WTC11 (cell line): Measurements from ENCODE around the gene MED12L. TPM values are rescaled to one million over a fixed set of nuclear protein-coding genes. Genes with fewer than 3 reads are reported as not detected.
A peak's percentile ranks its signal among the peaks of the same experiment; 100 is the strongest.

ENCODE experiments used
- ATAC-seq: fragments of 200-7000 bp; cut with Tn5 transposase; 2 replicates; pipeline ENCODE4 v1.10.0; 2021; ENCODE audit warnings: mild to moderate bottlenecking, moderate library complexity
- CTCF ChIA-PET: fragments of 300-600 bp; sonication (Branson Sonifier 250); formaldehyde crosslinking; loops from one replicate; lab custom pipeline; 2021; ENCODE audit warnings: antibody characterized with exemption; lab: Charles Lee
- POLR2A ChIA-PET: fragments of 350-600 bp; sonication (Branson Sonifier 250); formaldehyde crosslinking; loops from one replicate; lab custom pipeline; 2021; ENCODE audit warnings: antibody characterized with exemption; lab: Charles Lee
- DNase-seq: peaks from one replicate; pipeline ENCODE4 v3.0.0; 2021; ENCODE audit warnings: low spot score
- H3K27ac Mint-ChIP-seq: 2 replicates; pipeline ENCODE4 v1.8.0; 2021; ENCODE audit warnings: mixed read lengths
- H3K27me3 Mint-ChIP-seq: 2 replicates; pipeline ENCODE4 v1.8.0; 2021; ENCODE audit warnings: low read depth, mild to moderate bottlenecking, moderate library complexity, mixed read lengths
- H3K36me3 Mint-ChIP-seq: 2 replicates; pipeline ENCODE4 v1.8.0; 2021; ENCODE audit warnings: mixed read lengths
- H3K4me1 Mint-ChIP-seq: 2 replicates; pipeline ENCODE4 v1.8.0; 2022; ENCODE audit warnings: mixed read lengths
- H3K4me3 Mint-ChIP-seq: 2 replicates; pipeline ENCODE4 v1.8.0; 2021; ENCODE audit warnings: mild to moderate bottlenecking, moderate library complexity, mixed read lengths
- H3K9me3 Mint-ChIP-seq: 2 replicates; pipeline ENCODE4 v1.8.0; 2021; ENCODE audit warnings: mixed read lengths
- AR ChIP-seq: fragments of 250-450 bp; sonication (Bioruptor Pico); IDR thresholded peaks from 2 replicates; pipeline ENCODE4 v1.9.0; 2021; ENCODE audit warnings: mild to moderate bottlenecking
- ETV6 ChIP-seq: sonication (generic); formaldehyde crosslinking; IDR thresholded peaks from 2 replicates; pipeline ENCODE4 v1.8.1; 2022; ENCODE audit warnings: mild to moderate bottlenecking, missing genetic modification reagents
- HMGA2 ChIP-seq: fragments of 250-450 bp; sonication (Bioruptor Pico); IDR thresholded peaks from 2 replicates; pipeline ENCODE4 v1.4.0; 2021; ENCODE audit warnings: mild to moderate bottlenecking, moderate library complexity
- JUN ChIP-seq: sonication (generic); formaldehyde crosslinking; IDR thresholded peaks from 2 replicates; pipeline ENCODE4 v1.8.0; 2023; ENCODE audit warnings: mild to moderate bottlenecking, missing genetic modification reagents
- MXD4 ChIP-seq: fragments of 250-450 bp; sonication (Bioruptor Pico); IDR thresholded peaks from 2 replicates; pipeline ENCODE4 v1.8.0; 2021; ENCODE audit warnings: mild to moderate bottlenecking, moderate library complexity, borderline replicate concordance
- PREB ChIP-seq: sonication (generic); formaldehyde crosslinking; IDR thresholded peaks from 2 replicates; pipeline ENCODE4 v1.8.1; 2022; ENCODE audit warnings: mild to moderate bottlenecking, missing genetic modification reagents, moderate library complexity, borderline replicate concordance
- SMAD4 ChIP-seq: sonication (generic); formaldehyde crosslinking; IDR thresholded peaks from 2 replicates; pipeline ENCODE4 v1.8.0; 2022; ENCODE audit warnings: mild to moderate bottlenecking, missing genetic modification reagents
- STAT6 ChIP-seq: sonication (generic); formaldehyde crosslinking; conservative IDR thresholded peaks from 2 replicates; pipeline ENCODE4 v1.8.1; 2023; ENCODE audit warnings: mild to moderate bottlenecking, low read depth, missing genetic modification reagents, moderate library complexity
- USF2 ChIP-seq: sonication (generic); formaldehyde crosslinking; IDR thresholded peaks from 2 replicates; pipeline ENCODE4 v1.8.1; 2023; ENCODE audit warnings: mild to moderate bottlenecking, missing genetic modification reagents, moderate library complexity
- ZBTB43 ChIP-seq: sonication (generic); formaldehyde crosslinking; IDR thresholded peaks from 2 replicates; pipeline ENCODE4 v1.8.1; 2023; ENCODE audit warnings: mild to moderate bottlenecking, missing genetic modification reagents
- ZNF219 ChIP-seq: sonication (generic); formaldehyde crosslinking; IDR thresholded peaks from 2 replicates; pipeline ENCODE4 v1.8.0; 2023; ENCODE audit warnings: missing genetic modification reagents, mild to moderate bottlenecking, borderline replicate concordance
- ZNF416 ChIP-seq: fragments of 250-450 bp; sonication (Bioruptor Pico); IDR thresholded peaks from 2 replicates; pipeline ENCODE4 v1.9.0; 2021; ENCODE audit warnings: mild to moderate bottlenecking, inconsistent platforms
- ZNF423 ChIP-seq: fragments of 250-450 bp; sonication (Bioruptor Pico); IDR thresholded peaks from 2 replicates; pipeline ENCODE4 v2.1.2; 2022; ENCODE audit warnings: mild to moderate bottlenecking, moderate library complexity
- ZNF671 ChIP-seq: fragments of 250-450 bp; sonication (Bioruptor Pico); IDR thresholded peaks from 2 replicates; pipeline ENCODE4 v1.8.0; 2021; ENCODE audit warnings: mild to moderate bottlenecking
- total RNA-seq: library from RNA; stranded (reverse); gene quantifications from 3 replicates; pipeline ENCODE4 v1.2.3, GENCODE V29; 2021

The MED12L gene
- total RNA-seq, 1 experiment from 2014 or later, result 27.4 TPM

GRCh38 chr3:151044706-151045105, 40.8 kb upstream of the MED12L start:
- ChIA-PET CTCF (no interaction called here), POLR2A (no interaction called here)
- Mint-ChIP-seq H3K36me3 (no peaks in the 10 kb centered on the region), H3K4me1 (peaks cover 4% of the 10 kb centered on the region; the same call in 1 of the 2 replicates), H3K9me3 (peaks cover 4% of the 10 kb centered on the region), H3K27me3 (no peaks in the 10 kb centered on the region), H3K27ac (no peak overlapping the region), H3K4me3 (no peak overlapping the region)
- TF ChIP-seq ZNF416 (CRISPR knock-in tag) (no peak), ZNF219 (CRISPR knock-in tag) (no peak), SMAD4 (no peak)
- no peak for ATAC-seq
- no peak for DNase-seq

DNA sequence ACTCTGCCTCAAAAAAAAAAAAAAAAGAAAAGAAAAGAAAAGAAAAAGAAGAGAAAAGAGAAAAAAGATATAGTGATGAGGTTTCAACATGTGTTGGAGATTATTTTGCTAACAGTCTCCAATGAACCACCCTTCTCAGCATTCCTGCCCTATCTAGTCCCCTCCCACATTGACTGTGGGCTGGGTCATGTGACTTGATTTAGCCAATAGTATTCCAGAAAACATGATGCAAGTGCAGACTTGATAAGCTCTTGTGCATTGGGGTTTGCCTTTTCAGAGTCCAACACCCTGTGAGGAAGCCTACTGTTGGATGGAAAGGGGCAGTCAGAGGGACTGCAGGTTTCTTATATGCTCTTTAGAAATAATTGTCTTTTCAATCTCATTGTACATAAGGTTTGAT, 37.8 kb upstream of the MED12L start:
- Mint-ChIP-seq H3K4me3 (no peak overlapping the region), H3K4me1 (peaks cover 4% of the 10 kb centered on the region; the same call in 1 of the 2 replicates), H3K9me3 (peaks cover 4% of the 10 kb centered on the region), H3K36me3 (no peaks in the 10 kb centered on the region), H3K27me3 (no peaks in the 10 kb centered on the region), H3K27ac (no peak overlapping the region)
- ATAC-seq (peak; percentile 77), DNase-seq (no peak)
- POLR2A ChIA-PET, result no interaction called here
- TF ChIP-seq AR (CRISPR knock-in tag) (no peak), USF2 (CRISPR knock-in tag) (peak; percentile 77), ZNF423 (CRISPR knock-in tag) (no peak)
- CTCF ChIA-PET, result interaction anchor here (0.8 kb wide), 1 partner anchor 66 kb away, joined by 3 read pairs; no protein-coding TSS in a partner anchor

- DNase-seq, result no peak
- TF ChIP-seq STAT6 (CRISPR knock-in tag), result no peak
- TF ChIP-seq HMGA2, result no peak
- TF ChIP-seq ETV6, result no peak
- no peak for TF ChIP-seq JUN (CRISPR knock-in tag)
- no peak overlapping the region for H3K4me3 Mint-ChIP-seq
- POLR2A ChIA-PET, result no interaction called here
- peaks cover 4% of the 10 kb centered on the region for H3K9me3 Mint-ChIP-seq
- CTCF ChIA-PET, result no interaction called here
- ATAC-seq, result no peak
- H3K36me3 Mint-ChIP-seq, result no peaks in the 10 kb centered on the region
- H3K27ac Mint-ChIP-seq, result no peak overlapping the region
- no peaks in the 10 kb centered on the region for H3K27me3 Mint-ChIP-seq
- H3K4me1 Mint-ChIP-seq, result peaks cover 4% of the 10 kb centered on the region; the same call in 1 of the 2 replicates
Measured at GRCh38 chr3:151051533-151051932, 33.9 kb upstream of the MED12L start.

- H3K4me3 Mint-ChIP-seq, result no peak overlapping the region
- H3K4me1 Mint-ChIP-seq, result peaks cover 4% of the 10 kb centered on the region; the same call in 1 of the 2 replicates
- no peaks in the 10 kb centered on the region for H3K36me3 Mint-ChIP-seq
- DNase-seq, result no peak
- no peaks in the 10 kb centered on the region for H3K27me3 Mint-ChIP-seq
- no peak for TF ChIP-seq ZBTB43
- TF ChIP-seq MXD4, result no peak
- TF ChIP-seq ZNF671 (CRISPR knock-in tag), result no peak
- TF ChIP-seq JUN (CRISPR knock-in tag), result no peak
- TF ChIP-seq PREB (CRISPR knock-in tag), result no peak
- H3K27ac Mint-ChIP-seq, result no peak overlapping the region
- ATAC-seq, result no peak
- ChIA-PET POLR2A (no interaction called here), CTCF (no interaction called here)
- no peaks in the 10 kb centered on the region for H3K9me3 Mint-ChIP-seq
Measured at GRCh38 chr3:151052346-151052745, 33.1 kb upstream of the MED12L start.
